HepG2 (cell line): ENCODE data around the gene SND1. TPM values are rescaled to one million over a fixed set of nuclear protein-coding genes. Genes with fewer than 3 reads are reported as not detected.

Experiments used
- ELF3 ChIP-seq: IDR thresholded peaks from 2 replicates; pipeline ENCODE4 v1.6.1; 2016; ENCODE audit warnings: missing genetic modification reagents, missing compliant biosample characterization
- ESRRA ChIP-seq: sonication (generic); formaldehyde crosslinking; IDR thresholded peaks from 2 replicates; pipeline ENCODE4 v1.5.1; 2020; ENCODE audit warnings: mild to moderate bottlenecking, low read depth, missing genetic modification reagents
- FOXJ3 ChIP-seq: sonication (generic); formaldehyde crosslinking; IDR thresholded peaks from 2 replicates; pipeline ENCODE4 v1.4.0; 2020; ENCODE audit warnings: missing genetic modification reagents, mild to moderate bottlenecking, borderline replicate concordance
- HNRNPLL ChIP-seq: fragments of 200-400 bp; formaldehyde crosslinking; IDR thresholded peaks from 2 replicates; pipeline ENCODE4 v1.6.1; 2017; ENCODE audit warnings: mild to moderate bottlenecking, low read depth, low read length; ENCODE audit not compliant: poor library complexity, severe bottlenecking
- KDM2A ChIP-seq: sonication (generic); formaldehyde crosslinking; IDR thresholded peaks from 2 replicates; pipeline ENCODE4 v1.4.0; 2020; ENCODE audit warnings: low read depth, missing genetic modification reagents, borderline replicate concordance
- MIER2 ChIP-seq: IDR thresholded peaks from 2 replicates; pipeline ENCODE4 v1.6.1; 2016; ENCODE audit warnings: missing biosample characterization, missing genetic modification reagents
- PHF8 ChIP-seq: sonication (generic); formaldehyde crosslinking; IDR thresholded peaks from 2 replicates; pipeline ENCODE4 v1.5.0; 2020; ENCODE audit warnings: missing genetic modification reagents
- REPIN1 ChIP-seq: sonication (generic); formaldehyde crosslinking; IDR thresholded peaks from 2 replicates; pipeline ENCODE4 v1.8.0; 2022; ENCODE audit warnings: missing genetic modification reagents, low read depth, mild to moderate bottlenecking, borderline replicate concordance
- SP5 ChIP-seq: IDR thresholded peaks from 2 replicates; pipeline ENCODE4 v1.6.1; 2016; ENCODE audit warnings: low read depth, borderline replicate concordance
- TEAD3 ChIP-seq: optimal IDR thresholded peaks from 2 replicates; pipeline ENCODE3; 2016; ENCODE audit warnings: borderline replicate concordance
- ZEB1 ChIP-seq: IDR thresholded peaks from 2 replicates; pipeline ENCODE4 v1.6.1; 2012; ENCODE audit warnings: mild to moderate bottlenecking, low read depth, inconsistent platforms; ENCODE audit not compliant: insufficient replicate concordance
- ZNF124 ChIP-seq: sonication (generic); formaldehyde crosslinking; IDR thresholded peaks from 2 replicates; pipeline ENCODE4 v1.4.0; 2020; ENCODE audit warnings: missing genetic modification reagents
- polyA plus RNA-seq, 8 experiments: library from polyadenylated mRNA; depleted of rRNA in 3 of 8; stranded (reverse) in 7 of 8; unstranded in 1 of 8; fragments of >200 nt; fragmentation: Illumina TruSeq in 4 of 8; extraction: Trizol in 4 of 8; gene quantifications; 2 replicates each; pipeline versions ENCODE4 v1.2.1 to v1.2.3, GENCODE V29; 2011 to 2016; ENCODE audit warnings: low read depth in 4 of 8, missing spikeins in 1 of 8, mixed read lengths in 1 of 8; ENCODE audit not compliant: insufficient read depth in 1 of 8
- total RNA-seq, 5 experiments: library from RNA; depleted of rRNA; stranded (reverse); fragments of >200 nt; fragmentation: Illumina TruSeq; extraction: Trizol; gene quantifications; 2 replicates each; pipeline ENCODE4 v1.2.3, GENCODE V29; 2016; ENCODE audit warnings: low read depth in 1 of 5
- TF ChIP-seq, protein P1 (sequence below), 2 experiments: sonication (generic) in 1 of 2; formaldehyde crosslinking in 1 of 2; IDR thresholded peaks; 2 replicates each; pipeline versions ENCODE4 v1.4.0 to v1.6.1; 2016 to 2020; ENCODE audit warnings: borderline replicate concordance in 1 of 2, low read depth in 1 of 2, mild to moderate bottlenecking in 1 of 2, missing genetic modification reagents in 1 of 2
- TF ChIP-seq, protein P2 (sequence below): sonication (generic); formaldehyde crosslinking; IDR thresholded peaks from 2 replicates; pipeline ENCODE4 v1.9.0; 2022; ENCODE audit warnings: missing genetic modification reagents, mild to moderate bottlenecking, borderline replicate concordance
- TF ChIP-seq, protein P3 (sequence below): sonication (generic); formaldehyde crosslinking; IDR thresholded peaks from 2 replicates; pipeline ENCODE4 v1.4.0; 2020; ENCODE audit warnings: missing genetic modification reagents
- TF ChIP-seq, protein P4 (sequence below): sonication (generic); formaldehyde crosslinking; IDR thresholded peaks from 2 replicates; pipeline ENCODE4 v1.8.1; 2023; ENCODE audit warnings: mild to moderate bottlenecking, moderate library complexity, missing genetic modification reagents
- TF ChIP-seq, protein P5 (sequence below): IDR thresholded peaks from 2 replicates; pipeline ENCODE4 v1.6.1; 2016; ENCODE audit warnings: low read depth, control low read depth

SND1 gene
- total and polyA plus RNA-seq, 2 of the 13 experiments (the other 11 are each of a cell fraction or from before 2014, with no cell fraction given): 110 to 182 TPM

DNA sequence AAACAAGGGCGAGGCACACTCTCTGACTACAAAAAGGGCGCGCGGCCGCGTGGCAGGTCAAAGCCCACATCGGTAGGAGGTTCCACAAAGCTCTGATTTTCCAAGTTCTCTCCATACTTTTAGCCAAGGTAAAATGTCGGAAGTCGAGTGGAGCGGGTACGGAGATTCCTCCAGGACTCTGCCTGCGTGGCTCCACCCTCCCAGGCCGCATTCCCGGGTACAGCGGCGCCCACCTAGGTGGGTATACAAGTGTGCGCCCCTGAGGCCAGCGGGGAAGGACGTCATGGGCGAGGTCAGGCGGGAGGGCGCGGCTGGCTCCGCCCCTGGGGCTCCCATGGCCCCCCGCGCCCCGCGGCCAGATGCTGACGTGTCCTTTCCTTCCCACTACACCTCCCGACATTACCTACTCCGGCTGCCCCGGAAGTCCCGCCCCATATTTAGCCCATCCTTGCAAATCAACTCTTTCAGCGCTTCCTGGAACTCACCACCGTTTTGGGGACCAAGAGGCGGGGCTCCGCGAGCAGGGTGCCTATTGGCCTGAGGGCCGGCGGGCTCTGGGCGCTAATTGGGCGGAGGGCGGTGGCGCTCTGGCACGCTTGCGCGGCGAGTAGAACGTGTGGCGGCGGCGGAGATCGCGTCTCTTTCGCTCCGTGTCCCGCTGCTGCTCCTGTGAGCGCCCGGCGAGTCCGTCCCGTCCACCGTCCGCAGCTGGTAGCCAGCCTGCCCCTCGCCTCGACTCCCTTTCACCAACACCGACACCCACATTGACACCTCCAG lies at the start of gene SND1 (continued):
- TF ChIP-seq TEAD3 (peak; percentile 5), ZNF124 (CRISPR knock-in tag) (no peak), ESRRA (CRISPR knock-in tag) (peak; percentile 31; the same call in 1 of the 2 replicates), PHF8 (CRISPR knock-in tag) (peak; percentile 87), ELF3 (CRISPR knock-in tag) (peak; percentile 84), ZEB1 (peak; percentile 22), FOXJ3 (CRISPR knock-in tag) (peak; percentile 18; the same call in 1 of the 2 replicates), KDM2A (CRISPR knock-in tag) (peak; percentile 38; the same call in 1 of the 2 replicates), REPIN1 (peak; percentile 52; the same call in 1 of the 2 replicates), MIER2 (CRISPR knock-in tag) (0 out of 2 replicates have a peak, but pooled peaks have one; percentile 26), SP5 (peak; percentile 49; the same call in 1 of the 2 replicates), HNRNPLL (peak; percentile 87)
- TF ChIP-seq, protein P1, sequence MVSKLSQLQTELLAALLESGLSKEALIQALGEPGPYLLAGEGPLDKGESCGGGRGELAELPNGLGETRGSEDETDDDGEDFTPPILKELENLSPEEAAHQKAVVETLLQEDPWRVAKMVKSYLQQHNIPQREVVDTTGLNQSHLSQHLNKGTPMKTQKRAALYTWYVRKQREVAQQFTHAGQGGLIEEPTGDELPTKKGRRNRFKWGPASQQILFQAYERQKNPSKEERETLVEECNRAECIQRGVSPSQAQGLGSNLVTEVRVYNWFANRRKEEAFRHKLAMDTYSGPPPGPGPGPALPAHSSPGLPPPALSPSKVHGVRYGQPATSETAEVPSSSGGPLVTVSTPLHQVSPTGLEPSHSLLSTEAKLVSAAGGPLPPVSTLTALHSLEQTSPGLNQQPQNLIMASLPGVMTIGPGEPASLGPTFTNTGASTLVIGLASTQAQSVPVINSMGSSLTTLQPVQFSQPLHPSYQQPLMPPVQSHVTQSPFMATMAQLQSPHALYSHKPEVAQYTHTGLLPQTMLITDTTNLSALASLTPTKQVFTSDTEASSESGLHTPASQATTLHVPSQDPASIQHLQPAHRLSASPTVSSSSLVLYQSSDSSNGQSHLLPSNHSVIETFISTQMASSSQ (IDR thresholded peaks at IDR 0.05; ENCODE audit: low read depth): no peak; the same call in 1 of the 2 replicates
- TF ChIP-seq, protein P1 (CRISPR knock-in tag; IDR thresholded peaks at IDR 0.05; ENCODE audit: borderline replicate concordance): peak; percentile 36; the same call in 1 of the 2 replicates
- TF ChIP-seq, protein P2, sequence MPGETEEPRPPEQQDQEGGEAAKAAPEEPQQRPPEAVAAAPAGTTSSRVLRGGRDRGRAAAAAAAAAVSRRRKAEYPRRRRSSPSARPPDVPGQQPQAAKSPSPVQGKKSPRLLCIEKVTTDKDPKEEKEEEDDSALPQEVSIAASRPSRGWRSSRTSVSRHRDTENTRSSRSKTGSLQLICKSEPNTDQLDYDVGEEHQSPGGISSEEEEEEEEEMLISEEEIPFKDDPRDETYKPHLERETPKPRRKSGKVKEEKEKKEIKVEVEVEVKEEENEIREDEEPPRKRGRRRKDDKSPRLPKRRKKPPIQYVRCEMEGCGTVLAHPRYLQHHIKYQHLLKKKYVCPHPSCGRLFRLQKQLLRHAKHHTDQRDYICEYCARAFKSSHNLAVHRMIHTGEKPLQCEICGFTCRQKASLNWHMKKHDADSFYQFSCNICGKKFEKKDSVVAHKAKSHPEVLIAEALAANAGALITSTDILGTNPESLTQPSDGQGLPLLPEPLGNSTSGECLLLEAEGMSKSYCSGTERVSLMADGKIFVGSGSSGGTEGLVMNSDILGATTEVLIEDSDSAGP (CRISPR knock-in tag): peak; percentile 89
- TF ChIP-seq, protein P3, sequence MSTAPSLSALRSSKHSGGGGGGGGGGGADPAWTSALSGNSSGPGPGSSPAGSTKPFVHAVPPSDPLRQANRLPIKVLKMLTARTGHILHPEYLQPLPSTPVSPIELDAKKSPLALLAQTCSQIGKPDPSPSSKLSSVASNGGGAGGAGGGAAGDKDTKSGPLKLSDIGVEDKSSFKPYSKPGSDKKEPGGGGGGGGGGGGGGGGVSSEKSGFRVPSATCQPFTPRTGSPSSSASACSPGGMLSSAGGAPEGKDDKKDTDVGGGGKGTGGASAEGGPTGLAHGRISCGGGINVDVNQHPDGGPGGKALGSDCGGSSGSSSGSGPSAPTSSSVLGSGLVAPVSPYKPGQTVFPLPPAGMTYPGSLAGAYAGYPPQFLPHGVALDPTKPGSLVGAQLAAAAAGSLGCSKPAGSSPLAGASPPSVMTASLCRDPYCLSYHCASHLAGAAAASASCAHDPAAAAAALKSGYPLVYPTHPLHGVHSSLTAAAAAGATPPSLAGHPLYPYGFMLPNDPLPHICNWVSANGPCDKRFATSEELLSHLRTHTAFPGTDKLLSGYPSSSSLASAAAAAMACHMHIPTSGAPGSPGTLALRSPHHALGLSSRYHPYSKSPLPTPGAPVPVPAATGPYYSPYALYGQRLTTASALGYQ (CRISPR knock-in tag): peak; percentile 46; the same call in 1 of the 2 replicates
- TF ChIP-seq, protein P4, sequence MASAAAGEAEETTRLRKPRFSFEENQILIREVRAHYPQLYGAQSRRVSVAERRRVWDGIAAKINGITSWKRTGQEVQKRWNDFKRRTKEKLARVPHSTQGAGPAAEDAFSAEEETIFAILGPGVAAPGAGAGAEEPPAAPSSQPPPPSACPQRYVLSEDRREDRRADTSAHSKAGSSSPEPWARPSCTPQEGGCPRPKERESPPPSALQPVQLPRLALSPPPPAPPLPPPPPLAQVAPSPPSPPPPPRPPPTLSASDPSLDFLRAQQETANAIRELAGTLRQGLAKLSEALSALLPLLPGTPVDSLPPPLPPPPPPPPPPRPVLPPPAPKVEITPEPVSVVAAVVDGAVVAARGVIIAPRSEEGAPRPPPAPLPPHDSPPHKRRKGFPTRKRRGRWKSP (CRISPR knock-in tag): peak; percentile 57
- TF ChIP-seq, protein P5, sequence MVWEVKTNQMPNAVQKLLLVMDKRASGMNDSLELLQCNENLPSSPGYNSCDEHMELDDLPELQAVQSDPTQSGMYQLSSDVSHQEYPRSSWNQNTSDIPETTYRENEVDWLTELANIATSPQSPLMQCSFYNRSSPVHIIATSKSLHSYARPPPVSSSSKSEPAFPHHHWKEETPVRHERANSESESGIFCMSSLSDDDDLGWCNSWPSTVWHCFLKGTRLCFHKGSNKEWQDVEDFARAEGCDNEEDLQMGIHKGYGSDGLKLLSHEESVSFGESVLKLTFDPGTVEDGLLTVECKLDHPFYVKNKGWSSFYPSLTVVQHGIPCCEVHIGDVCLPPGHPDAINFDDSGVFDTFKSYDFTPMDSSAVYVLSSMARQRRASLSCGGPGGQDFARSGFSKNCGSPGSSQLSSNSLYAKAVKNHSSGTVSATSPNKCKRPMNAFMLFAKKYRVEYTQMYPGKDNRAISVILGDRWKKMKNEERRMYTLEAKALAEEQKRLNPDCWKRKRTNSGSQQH (CRISPR knock-in tag): peak; percentile 26; the same call in 1 of the 2 replicates
